ENCODE data around the gene TENM4. TPM values are rescaled to one million over a fixed set of nuclear protein-coding genes. Genes with fewer than 3 reads are reported as not detected.

TENM4 gene
- total and polyA plus RNA-seq, 2 of the 13 experiments (the other 11 are each of a cell fraction or from before 2014, with no cell fraction given): not detected

DNA sequence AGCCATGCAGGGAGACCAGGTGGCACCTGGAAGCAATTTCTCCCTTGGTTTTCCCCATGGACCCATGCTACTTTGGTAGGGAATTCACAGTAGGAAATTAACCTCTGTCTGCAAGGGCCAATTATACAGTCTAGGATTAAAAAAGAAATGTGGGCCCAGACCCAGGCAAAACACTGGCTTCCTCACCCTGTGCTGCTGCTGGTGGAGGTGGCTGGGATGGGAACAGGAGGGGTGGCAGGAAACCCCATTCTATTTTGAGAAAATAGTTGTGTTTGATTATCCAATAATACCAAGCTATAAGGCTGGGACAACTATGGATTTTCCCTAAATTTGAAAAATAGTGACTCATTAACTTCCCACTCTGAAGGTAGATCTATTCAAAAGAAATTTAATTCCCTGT lies 449.1 kb downstream of the TENM4 start:
- no peak for ATAC-seq
- no peak overlapping the region for H3K4me2 ChIP-seq (ENCODE audit: low read depth, low read length)
- DNase-seq (ENCODE audit: low spot score): no peak
- no peaks in the 10 kb centered on the region for H3K9me3 ChIP-seq (ENCODE audit: low read length)
- FAIRE-seq: no peak
- no TSS peak for BruUV-seq (replicated peaks)
- H3K9ac ChIP-seq (ENCODE audit: insufficient read depth, low read depth, low read length): no peak overlapping the region
- in situ Hi-C loops (cut with HindIII; ENCODE audit: extremely low pct_ligation_motif_present, low pct_unique_long_range_greater_than_20kb): no loop called here
- H4K20me1 ChIP-seq (ENCODE audit: insufficient read depth, low read length): no peaks in the 10 kb centered on the region
- H3K36me3 ChIP-seq (replicated peaks in 1 of 2; ENCODE audit: control insufficient read depth in 1 of 2, insufficient read depth in 2 of 2, low read length in 2 of 2): no peaks in the 10 kb centered on the region
- intact Hi-C loops (cut with micrococcal nuclease; ENCODE audit: unreplicated experiment): no loop called here
- no peak overlapping the region for H2AFZ ChIP-seq (ENCODE audit: low read length)
- no peak overlapping the region for H3K27ac ChIP-seq (ENCODE audit: extremely low read length, insufficient read depth, low read length)
- H3K27me3 ChIP-seq (ENCODE audit: control insufficient read depth in 1 of 2, insufficient read depth in 2 of 2, low read length in 2 of 2): 0 out of 5 replicates have a peak, but pooled peaks cover 0 to 3% of the 10 kb centered on the region in 2 experiments
- CTCF ChIA-PET (ENCODE audit: low intra/inter-chr PET ratio, low total read pairs): no interaction called here
- H3K4me3 ChIP-seq (replicated peaks in 1 of 3; ENCODE audit: insufficient read depth in 1 of 3, low read depth in 2 of 3, low read length in 3 of 3): no peak overlapping the region
- no peaks in the 10 kb centered on the region for H3K79me2 ChIP-seq (ENCODE audit: insufficient read depth, low read length)
- no peak for TF ChIP-seq SNAPC4 (CRISPR knock-in tag; IDR thresholded peaks at IDR 0.05)
- no peak for TF ChIP-seq ZNF614 (CRISPR knock-in tag; IDR thresholded peaks at IDR 0.05; ENCODE audit: borderline replicate concordance)
- no peak for TF ChIP-seq ZSCAN20 (CRISPR knock-in tag; IDR thresholded peaks at IDR 0.05; ENCODE audit: borderline replicate concordance)
- TF ChIP-seq ZNF205 (CRISPR knock-in tag; IDR thresholded peaks at IDR 0.05): no peak
- no peak for TF ChIP-seq JUND (CRISPR knock-in tag; IDR thresholded peaks at IDR 0.05)
- TF ChIP-seq NONO (IDR thresholded peaks at IDR 0.05): no peak
- TF ChIP-seq NONO (CRISPR knock-in tag; conservative IDR thresholded peaks at IDR 0.05): no peak
- TF ChIP-seq ZNF788 (CRISPR knock-in tag; IDR thresholded peaks at IDR 0.05; ENCODE audit: borderline replicate concordance): no peak
- no peak for TF ChIP-seq SMARCC2 (IDR thresholded peaks at IDR 0.05)
- no peak for TF ChIP-seq ZNF883 (CRISPR knock-in tag; IDR thresholded peaks at IDR 0.05; ENCODE audit: not compliant biosample characterization)
- TF ChIP-seq ZBTB38 (CRISPR knock-in tag; IDR thresholded peaks at IDR 0.05): no peak
- TF ChIP-seq ZNF709 (CRISPR knock-in tag; IDR thresholded peaks at IDR 0.05): no peak
- TF ChIP-seq ZNF383 (CRISPR knock-in tag; IDR thresholded peaks at IDR 0.05; ENCODE audit: borderline replicate concordance): no peak
- POLR2A ChIA-PET: no interaction called here
- H3K4me1 ChIP-seq (ENCODE audit: insufficient read depth, low read length): no peaks in the 10 kb centered on the region

All from HepG2 (cell line).